DOHH2 (cell line): ENCODE results near the gene GTF2F2.

Experiments used
- H3F3A ChIP-seq: fragments of 200-600 bp; sonication (generic), shearing (Covaris generic); 2 replicates; pipeline ENCODE4 v1.6.0; 2016; ENCODE audit warnings: antibody characterized with exemption, mild to moderate bottlenecking; ENCODE audit not compliant: control insufficient read depth, insufficient read depth
- H3K27ac ChIP-seq: fragments of 200-600 bp; sonication (generic); 2 replicates; pipeline ENCODE4 v1.5.1; 2014; ENCODE audit warnings: low read depth, mild to moderate bottlenecking, low read length, moderate library complexity
- H3K27me3 ChIP-seq: fragments of 200-600 bp; sonication (generic); 2 replicates; pipeline ENCODE4 v1.6.1; 2014; ENCODE audit warnings: mild to moderate bottlenecking, low read length, mixed read lengths; ENCODE audit not compliant: control insufficient read depth
- H3K36me3 ChIP-seq: fragments of 200-600 bp; sonication (generic); 2 replicates; pipeline ENCODE4 v1.6.1; 2014; ENCODE audit warnings: mild to moderate bottlenecking, low read length, moderate library complexity, mixed read lengths; ENCODE audit not compliant: control insufficient read depth
- H3K4me1 ChIP-seq: fragments of 200-600 bp; sonication (generic); 2 replicates; pipeline ENCODE4 v1.6.1; 2014; ENCODE audit warnings: mild to moderate bottlenecking, low read length, mixed read lengths; ENCODE audit not compliant: control insufficient read depth
- H3K4me2 ChIP-seq: fragments of 200-600 bp; sonication (generic); 2 replicates; pipeline ENCODE4 v1.6.0; 2014; ENCODE audit warnings: mild to moderate bottlenecking, low read length, moderate library complexity
- H3K4me3 ChIP-seq: fragments of 200-600 bp; sonication (generic); 2 replicates; pipeline ENCODE4 v1.5.1; 2014; ENCODE audit warnings: mild to moderate bottlenecking, low read length, mixed read lengths
- H3K79me2 ChIP-seq: fragments of 200-600 bp; sonication (generic); 2 replicates; pipeline ENCODE4 v1.6.1; 2014; ENCODE audit warnings: mild to moderate bottlenecking, low read length, mixed read lengths; ENCODE audit not compliant: control insufficient read depth
- H3K9me2 ChIP-seq: fragments of 200-600 bp; sonication (generic); replicated peaks from 2 replicates; pipeline ENCODE4 v1.6.1; 2014; ENCODE audit warnings: mild to moderate bottlenecking, low read length, mixed read lengths; ENCODE audit not compliant: control insufficient read depth
- H3K9me3 ChIP-seq: fragments of 200-600 bp; sonication (generic); 2 replicates; pipeline ENCODE4 v1.6.1; 2014; ENCODE audit warnings: antibody characterized with exemption, low read length, mixed read lengths; ENCODE audit not compliant: control insufficient read depth, insufficient read depth
- H4K20me1 ChIP-seq: fragments of 200-600 bp; sonication (generic); 2 replicates; pipeline ENCODE4 v1.6.0; 2014; ENCODE audit warnings: low read depth, mild to moderate bottlenecking, antibody characterized with exemption, low read length, moderate library complexity; ENCODE audit not compliant: control insufficient read depth, insufficient read depth
- EZH2phosphoT487 ChIP-seq: fragments of 200-600 bp; sonication (generic); IDR thresholded peaks from 2 replicates; pipeline ENCODE4 v1.6.1; 2017; ENCODE audit warnings: borderline replicate concordance, mild to moderate bottlenecking, antibody characterized with exemption, low read length, moderate library complexity, mixed read lengths
- TF ChIP-seq, protein P1 (sequence below): fragments of 200-600 bp; sonication (generic); IDR thresholded peaks from one replicate; pipeline ENCODE4 v1.5.1; 2014; ENCODE audit warnings: antibody characterized with exemption, mild to moderate bottlenecking, low read depth, low read length; ENCODE audit not compliant: poor library complexity, severe bottlenecking

The GTF2F2 gene

DNA sequence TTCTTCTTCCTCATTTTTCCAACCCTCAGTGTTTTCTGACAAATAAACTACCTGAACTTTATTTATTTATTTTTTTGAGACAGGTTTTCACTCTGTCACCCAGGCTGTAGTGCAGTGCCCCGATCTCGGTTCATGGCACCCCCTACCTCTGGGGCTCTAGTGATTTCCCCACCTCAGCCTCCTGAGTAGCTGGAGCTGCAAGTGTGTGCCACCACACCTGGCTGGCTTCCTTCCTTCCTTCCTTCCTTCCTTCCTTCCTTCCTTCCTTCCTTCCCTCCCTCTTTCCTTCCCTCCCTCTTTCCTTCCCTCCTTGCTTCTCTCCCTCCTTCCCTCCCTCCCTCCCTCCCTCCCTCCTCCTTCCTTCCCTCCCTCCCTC, 48.2 kb downstream of the GTF2F2 start:
- Histone ChIP-seq H3F3A (0 out of 2 replicates have a peak, but pooled peaks cover 3% of the 10 kb centered on the region), H3K36me3 (peaks cover 22% of the 10 kb centered on the region), H3K9me3 (no peaks in the 10 kb centered on the region), H3K9me2 (no peaks in the 10 kb centered on the region), H3K4me3 (no peak overlapping the region), H3K27ac (no peak overlapping the region), H3K79me2 (peaks cover 4% of the 10 kb centered on the region), H3K4me2 (no peak overlapping the region), H4K20me1 (no peaks in the 10 kb centered on the region), H3K27me3 (no peaks in the 10 kb centered on the region), H3K4me1 (no peaks in the 10 kb centered on the region)
- no peak for TF ChIP-seq EZH2phosphoT487
- TF ChIP-seq, protein P1, sequence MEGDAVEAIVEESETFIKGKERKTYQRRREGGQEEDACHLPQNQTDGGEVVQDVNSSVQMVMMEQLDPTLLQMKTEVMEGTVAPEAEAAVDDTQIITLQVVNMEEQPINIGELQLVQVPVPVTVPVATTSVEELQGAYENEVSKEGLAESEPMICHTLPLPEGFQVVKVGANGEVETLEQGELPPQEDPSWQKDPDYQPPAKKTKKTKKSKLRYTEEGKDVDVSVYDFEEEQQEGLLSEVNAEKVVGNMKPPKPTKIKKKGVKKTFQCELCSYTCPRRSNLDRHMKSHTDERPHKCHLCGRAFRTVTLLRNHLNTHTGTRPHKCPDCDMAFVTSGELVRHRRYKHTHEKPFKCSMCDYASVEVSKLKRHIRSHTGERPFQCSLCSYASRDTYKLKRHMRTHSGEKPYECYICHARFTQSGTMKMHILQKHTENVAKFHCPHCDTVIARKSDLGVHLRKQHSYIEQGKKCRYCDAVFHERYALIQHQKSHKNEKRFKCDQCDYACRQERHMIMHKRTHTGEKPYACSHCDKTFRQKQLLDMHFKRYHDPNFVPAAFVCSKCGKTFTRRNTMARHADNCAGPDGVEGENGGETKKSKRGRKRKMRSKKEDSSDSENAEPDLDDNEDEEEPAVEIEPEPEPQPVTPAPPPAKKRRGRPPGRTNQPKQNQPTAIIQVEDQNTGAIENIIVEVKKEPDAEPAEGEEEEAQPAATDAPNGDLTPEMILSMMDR, result no peak

DNA sequence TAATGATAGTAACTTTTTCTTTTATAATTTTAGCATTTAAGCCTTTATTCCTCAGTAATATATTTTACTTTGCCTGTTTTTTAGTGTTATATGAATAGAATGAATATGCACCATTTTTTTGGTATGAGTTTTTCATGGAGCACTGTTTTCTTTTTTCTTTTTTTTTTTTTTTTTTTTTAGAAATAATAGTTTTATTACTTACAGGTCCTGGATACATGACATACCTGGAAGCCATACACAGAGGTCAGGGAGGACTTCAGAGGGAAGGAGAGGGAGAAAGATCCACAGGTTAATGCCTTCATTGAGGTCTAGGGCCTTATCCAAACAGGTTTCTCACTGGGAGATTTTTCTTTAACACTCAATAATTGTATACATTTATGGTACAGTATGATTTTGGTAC, 54.2 kb downstream of the GTF2F2 start:
- Histone ChIP-seq H3K36me3 (peaks cover 6% of the 10 kb centered on the region), H3K27ac (no peak overlapping the region), H3K9me3 (no peaks in the 10 kb centered on the region), H3K4me2 (no peak overlapping the region), H3F3A (no peaks in the 10 kb centered on the region), H4K20me1 (no peaks in the 10 kb centered on the region), H3K4me3 (no peak overlapping the region), H3K27me3 (no peaks in the 10 kb centered on the region), H3K79me2 (peaks cover 19% of the 10 kb centered on the region), H3K9me2 (no peaks in the 10 kb centered on the region), H3K4me1 (no peaks in the 10 kb centered on the region)
- no peak for TF ChIP-seq EZH2phosphoT487
- TF ChIP-seq, protein P1, result no peak

- H4K20me1 ChIP-seq, result no peaks in the 10 kb centered on the region
- no peaks in the 10 kb centered on the region for H3K9me2 ChIP-seq
- no peaks in the 10 kb centered on the region for H3K4me1 ChIP-seq
- no peak overlapping the region for H3K4me2 ChIP-seq
- H3K79me2 ChIP-seq, result peaks cover 15% of the 10 kb centered on the region; the same call in 1 of the 2 replicates
- no peak overlapping the region for H3K4me3 ChIP-seq
- no peaks in the 10 kb centered on the region for H3K27me3 ChIP-seq
- H3F3A ChIP-seq, result no peaks in the 10 kb centered on the region
- H3K36me3 ChIP-seq, result peaks cover 5% of the 10 kb centered on the region
- H3K27ac ChIP-seq, result no peak overlapping the region
- H3K9me3 ChIP-seq, result no peaks in the 10 kb centered on the region
- no peak for TF ChIP-seq EZH2phosphoT487
- TF ChIP-seq, protein P1, result no peak
These were observed 58.2 kb downstream of the GTF2F2 start for GRCh38 chr13:45178349-45179162.
